ENCODE measurements around the gene RPS6KA1.

- TF ChIP-seq EZH2phosphoT487 (IDR thresholded peaks at IDR 0.05; ENCODE audit: insufficient read depth, low read depth) (no peak), EZH2 (IDR thresholded peaks at IDR 0.05; ENCODE audit: insufficient read depth, poor library complexity, severe bottlenecking) (no peak)
These were observed 32.7 kb upstream of the RPS6KA1 start for GRCh38 chr1:26496861-26497260.

Data from GM23248 (cell line).